GM18868 (cell line): ENCODE measurements around the gene LARGE1.
"Not testable (repeated sequence)": the region's sequence is repeated elsewhere in the genome, so short reads cannot be mapped to it uniquely, and the experiment has no call there.

Experiments
- ATAC-seq: cut with Tn5 transposase; IDR thresholded peaks from one replicate; pipeline ENCODE4 v1.9.1; 2021; ENCODE audit warnings: mild to moderate bottlenecking, moderate library complexity; ENCODE audit not compliant: unreplicated experiment

The LARGE1 gene

GRCh38 chr22:33859311-33859710 lies 61.0 kb downstream of the LARGE1 start:
- no peak for ATAC-seq

GRCh38 chr22:33858653-33859052 lies 61.6 kb downstream of the LARGE1 start:
- ATAC-seq, result not testable (repeated sequence)

- not testable (repeated sequence) for ATAC-seq
Observed at GRCh38 chr22:33857767-33858166, 62.5 kb downstream of the LARGE1 start.

GRCh38 chr22:33854724-33855123 lies 65.6 kb downstream of the LARGE1 start:
- no peak for ATAC-seq

- no peak for ATAC-seq
Observed at GRCh38 chr22:33853200-33854097, 66.8 kb downstream of the LARGE1 start.

GRCh38 chr22:33851821-33852384 lies 68.4 kb downstream of the LARGE1 start:
- no peak for ATAC-seq

GRCh38 chr22:33851240-33851639 lies 69.0 kb downstream of the LARGE1 start:
- ATAC-seq, result no peak

GRCh38 chr22:33850724-33851123 lies 69.6 kb downstream of the LARGE1 start:
- no peak for ATAC-seq

GRCh38 chr22:33850193-33850592 lies 70.1 kb downstream of the LARGE1 start:
- ATAC-seq, result no peak

- no peak for ATAC-seq
Observed at GRCh38 chr22:33848251-33848650, 72.0 kb downstream of the LARGE1 start.

- no peak for ATAC-seq
Observed at GRCh38 chr22:33844273-33844672, 76.0 kb downstream of the LARGE1 start.

- ATAC-seq, result no peak
Observed at GRCh38 chr22:33842421-33843094, 77.7 kb downstream of the LARGE1 start.

- ATAC-seq, result no peak
Observed at GRCh38 chr22:33842006-33842354, 78.3 kb downstream of the LARGE1 start.

GRCh38 chr22:33841281-33842005 lies 78.8 kb downstream of the LARGE1 start:
- ATAC-seq, result no peak

- ATAC-seq, result no peak
Observed at GRCh38 chr22:33838644-33839043, 81.6 kb downstream of the LARGE1 start.

GRCh38 chr22:33837826-33838225 lies 82.5 kb downstream of the LARGE1 start:
- ATAC-seq, result no peak

GRCh38 chr22:33835265-33835664 lies 85.0 kb downstream of the LARGE1 start:
- ATAC-seq, result no peak

GRCh38 chr22:33832558-33833151 lies 87.6 kb downstream of the LARGE1 start:
- ATAC-seq, result no peak

- ATAC-seq, result no peak
Observed at GRCh38 chr22:33831651-33832050, 88.6 kb downstream of the LARGE1 start.

- ATAC-seq, result no peak
Observed at GRCh38 chr22:33831207-33831606, 89.1 kb downstream of the LARGE1 start.
